IMR-90 (cell line): Measurements from ENCODE around the gene CCDC97. TPM values are rescaled to one million over a fixed set of nuclear protein-coding genes. Genes with fewer than 3 reads are reported as not detected.

ENCODE experiments used
- ATAC-seq: fragments of 200-7000 bp; cut with Tn5 transposase; 2 replicates; pipeline ENCODE4 v1.9.1; 2020; ENCODE audit warnings: low read depth, mild to moderate bottlenecking, moderate library complexity
- BruUV-seq: library from RNA; stranded (reverse); fragments of 400-500 nt; replicated peaks from 2 replicates; lab custom pipeline; 2021; lab: Mats Ljungman, UMichigan
- CTCF ChIA-PET: fragments of 300-600 bp; formaldehyde crosslinking; extraction: SDS; loops from one replicate; lab custom pipeline; 2021; ENCODE audit warnings: antibody characterized with exemption; lab: Yijun Ruan, JAX
- POLR2A ChIA-PET: fragments of 300-600 bp; sonication (Branson Sonifier 250); formaldehyde crosslinking; loops from one replicate; lab custom pipeline; 2022; ENCODE audit warnings: antibody characterized with exemption; ENCODE audit not compliant: unreplicated experiment; lab: Charles Lee
- DNase-seq: peaks from one replicate; pipeline ENCODE4 v3.0.0; 2013
- H2AFZ ChIP-seq: replicated peaks from 2 replicates; pipeline ENCODE3; 2013; ENCODE audit warnings: low read length, mild to moderate bottlenecking; ENCODE audit not compliant: poor library complexity
- H2AK5ac ChIP-seq: 2 replicates; pipeline ENCODE4 v1.6.1; 2013; ENCODE audit warnings: low read depth, low read length, inconsistent platforms
- H2AK9ac ChIP-seq: replicated peaks from 2 replicates; pipeline ENCODE3; 2013; ENCODE audit warnings: mild to moderate bottlenecking, low read depth, low read length, moderate library complexity; ENCODE audit not compliant: poor library complexity
- H2BK120ac ChIP-seq: 2 replicates; pipeline ENCODE4 v1.6.1; 2013; ENCODE audit warnings: low read depth, low read length, inconsistent platforms
- H2BK15ac ChIP-seq: 3 replicates; pipeline ENCODE4 v1.6.1; 2013; ENCODE audit warnings: low read depth, low read length, inconsistent platforms
- H2BK20ac ChIP-seq: 2 replicates; pipeline ENCODE4 v1.6.1; 2013; ENCODE audit warnings: low read depth, mild to moderate bottlenecking, inconsistent platforms, low read length, moderate library complexity
- H2BK5ac ChIP-seq: 2 replicates; pipeline ENCODE4 v1.6.1; 2013; ENCODE audit warnings: mild to moderate bottlenecking, low read depth, low read length, inconsistent platforms; ENCODE audit not compliant: poor library complexity, severe bottlenecking
- H3K14ac ChIP-seq: replicated peaks from 2 replicates; pipeline ENCODE4 v1.6.1; 2013; ENCODE audit warnings: low read depth, low read length, inconsistent platforms
- H3K18ac ChIP-seq: 2 replicates; pipeline ENCODE4 v1.6.1; 2013; ENCODE audit warnings: low read depth, low read length, control low read depth
- H3K23ac ChIP-seq: 2 replicates; pipeline ENCODE4 v1.6.1; 2013; ENCODE audit warnings: low read depth, low read length, inconsistent platforms
- H3K27ac ChIP-seq: 2 replicates; pipeline ENCODE4 v1.5.1; 2013; ENCODE audit warnings: mild to moderate bottlenecking, control low read depth, low read length; ENCODE audit not compliant: insufficient read depth
- H3K27me3 ChIP-seq: 2 replicates; pipeline ENCODE4 v1.6.1; 2013; ENCODE audit warnings: low read length; ENCODE audit not compliant: control insufficient read depth, insufficient read depth
- H3K36me3 ChIP-seq: 2 replicates; pipeline ENCODE4 v1.6.1; 2013; ENCODE audit warnings: low read length, mixed read lengths; ENCODE audit not compliant: control insufficient read depth, insufficient read depth
- H3K4ac ChIP-seq: 2 replicates; pipeline ENCODE4 v1.6.1; 2013; ENCODE audit warnings: low read depth, low read length, inconsistent platforms
- H3K4me1 ChIP-seq: 2 replicates; pipeline ENCODE4 v1.6.1; 2013; ENCODE audit warnings: low read length, mixed read lengths; ENCODE audit not compliant: control insufficient read depth, insufficient read depth
- H3K4me2 ChIP-seq: 2 replicates; pipeline ENCODE4 v1.6.1; 2013; ENCODE audit warnings: low read depth, mild to moderate bottlenecking, control low read depth, low read length, moderate library complexity
- H3K4me3 ChIP-seq: 2 replicates; pipeline ENCODE4 v1.5.1; 2013; ENCODE audit warnings: low read depth, mild to moderate bottlenecking, control low read depth, low read length, moderate library complexity; ENCODE audit not compliant: insufficient read depth
- H3K56ac ChIP-seq: 2 replicates; pipeline ENCODE4 v1.6.1; 2013; ENCODE audit warnings: low read length, inconsistent platforms; ENCODE audit not compliant: insufficient read depth; ENCODE audit errors: extremely low read depth
- H3K79me1 ChIP-seq, 2 experiments: 2 replicates each; pipeline ENCODE4 v1.6.1; 2013; ENCODE audit warnings: low read length in 2 of 2, inconsistent platforms in 1 of 2, low read depth in 1 of 2
- H3K9ac ChIP-seq: 2 replicates; pipeline ENCODE4 v1.6.1; 2013; ENCODE audit warnings: low read depth, low read length, control low read depth
- H3K9me1 ChIP-seq: 2 replicates; pipeline ENCODE4 v1.6.1; 2013; ENCODE audit warnings: low read length, inconsistent platforms; ENCODE audit not compliant: insufficient read depth
- H3K9me3 ChIP-seq: 2 replicates; pipeline ENCODE4 v1.6.1; 2013; ENCODE audit warnings: low read length; ENCODE audit not compliant: control insufficient read depth, insufficient read depth
- H4K20me1 ChIP-seq: 2 replicates; pipeline ENCODE4 v1.6.1; 2013; ENCODE audit warnings: low read length, inconsistent platforms; ENCODE audit not compliant: insufficient read depth
- H4K5ac ChIP-seq: 2 replicates; pipeline ENCODE4 v1.6.1; 2013; ENCODE audit warnings: mild to moderate bottlenecking, low read depth, low read length, control low read depth
- H4K8ac ChIP-seq, 2 experiments: 2 replicates each; pipeline ENCODE4 v1.6.1; 2013; ENCODE audit warnings: low read depth in 2 of 2, low read length in 2 of 2, control low read depth in 1 of 2, inconsistent platforms in 1 of 2
- H4K91ac ChIP-seq: 2 replicates; pipeline ENCODE4 v1.6.1; 2013; ENCODE audit warnings: low read depth, low read length, inconsistent platforms; ENCODE audit not compliant: insufficient read depth
- BHLHE40 ChIP-seq: fragments of 150-350 bp; IDR thresholded peaks from 2 replicates; pipeline ENCODE4 v1.6.1; 2016; ENCODE audit warnings: mild to moderate bottlenecking, low read depth, low read length
- NFE2L2 ChIP-seq: fragments of 150-350 bp; IDR thresholded peaks from 2 replicates; pipeline ENCODE4 v1.6.1; 2016; ENCODE audit warnings: low read depth, mild to moderate bottlenecking, low read length
- RAD21 ChIP-seq: IDR thresholded peaks from 2 replicates; pipeline ENCODE4 v1.6.1; 2012; ENCODE audit warnings: low read length, improper control_type of control experiment
- RCOR1 ChIP-seq: IDR thresholded peaks from 2 replicates; pipeline ENCODE4 v1.6.1; 2012; ENCODE audit warnings: mild to moderate bottlenecking, low read length, improper control_type of control experiment; ENCODE audit not compliant: insufficient replicate concordance
- RFX5 ChIP-seq: IDR thresholded peaks from 2 replicates; pipeline ENCODE4 v1.8.0; 2012; ENCODE audit warnings: low read depth, mild to moderate bottlenecking, low read length, moderate library complexity
- USF2 ChIP-seq: fragments of 150-350 bp; IDR thresholded peaks from 2 replicates; pipeline ENCODE4 v1.6.1; 2017; ENCODE audit warnings: mild to moderate bottlenecking, antibody characterized with exemption, low read length, low read depth
- WGBS, 2 experiments: methylation state at CpG; one replicate each; pipeline versions ENCODE4 v1.1.5 to v1.1.7; 2013; ENCODE audit warnings: missing lambda C conversion rate in 2 of 2; ENCODE audit not compliant: insufficient read length in 1 of 2; ENCODE audit errors: extremely low coverage in 2 of 2; 5-methylcytosine and 5-hydroxymethylcytosine counted together
- dilution Hi-C: fragments of 300-500 bp; cut with HindIII; formaldehyde crosslinking; loops from one replicate; pipeline ENCODE4 v1.14.3; 2018; ENCODE audit warnings: low sequenced_read_pairs; ENCODE audit not compliant: unreplicated experiment
- in situ Hi-C: fragments of 300-500 bp; cut with MboI; formaldehyde crosslinking; loops from 3 replicates; pipeline ENCODE4 v1.14.3; 2019; ENCODE audit warnings: low sequenced_read_pairs, inconsistent platforms, mixed read lengths
- intact Hi-C: fragments of 100-400 bp; cut with micrococcal nuclease; formaldehyde crosslinking; loops from 2 replicates; pipeline ENCODE4 v1.10.0; 2022
- polyA plus RNA-seq, 3 experiments: library from polyadenylated mRNA; depleted of rRNA; stranded (reverse); fragments of >200 nt; gene quantifications; 2 replicates each; pipeline ENCODE4 v1.2.3, GENCODE V29; 2012; ENCODE audit warnings: low replicate concordance in 1 of 3
- total RNA-seq: library from RNA; depleted of rRNA; stranded (reverse); fragments of >200 nt; gene quantifications from 2 replicates; pipeline ENCODE4 v1.2.3, GENCODE V29; 2012

CCDC97 gene
- total and polyA plus RNA-seq, 2 of the 4 experiments (the other 2 are of a cell fraction): 4.1 to 11.0 TPM

GRCh38 chr19:41359741-41360140 is 49.8 kb downstream of the CCDC97 start:
- H3K36me3 ChIP-seq: no peaks in the 10 kb centered on the region
- intact Hi-C loops: no loop called here
- POLR2A ChIA-PET: no interaction called here

More at GRCh38 chr19:41359741-41360140, 49.8 kb downstream of the CCDC97 start:
- no peaks in the 10 kb centered on the region for H4K20me1 ChIP-seq
- no peaks in the 10 kb centered on the region for H3K27me3 ChIP-seq
- H3K14ac ChIP-seq: no peak overlapping the region
- H3K79me1 ChIP-seq: peaks cover 9 to 22% of the 10 kb centered on the region in 2 experiments
- H3K9me3 ChIP-seq: no peaks in the 10 kb centered on the region
- no peak overlapping the region for H3K4me2 ChIP-seq
- H3K18ac ChIP-seq: no peak overlapping the region
- TF ChIP-seq BHLHE40: no peak
- no peak for TF ChIP-seq RAD21
- TF ChIP-seq RCOR1: no peak
- no peak for TF ChIP-seq NFE2L2
- no peak for TF ChIP-seq USF2
- TF ChIP-seq RFX5: no peak
- H4K91ac ChIP-seq: no peak overlapping the region
- ATAC-seq: no peak
- H4K8ac ChIP-seq: no peak overlapping the region
- H3K9ac ChIP-seq: no peak overlapping the region
- peaks cover 4% of the 10 kb centered on the region for H3K4me1 ChIP-seq
- CTCF ChIA-PET: no interaction called here
- H2BK20ac ChIP-seq: no peak overlapping the region
- no peak overlapping the region for H3K56ac ChIP-seq
- WGBS, 2 experiments: no CpG with 5 or more reads among the region's 1 CpG
- dilution Hi-C loops (no loop called here), in situ Hi-C loops (no loop called here)
- no peak overlapping the region for H2AK9ac ChIP-seq
- no peak overlapping the region for H3K4me3 ChIP-seq
- H2AK5ac ChIP-seq: no peak overlapping the region
- no peak overlapping the region for H2AFZ ChIP-seq
- H3K4ac ChIP-seq: no peak overlapping the region
- no peak overlapping the region for H3K23ac ChIP-seq
- H2BK120ac ChIP-seq: no peak overlapping the region
- no TSS peak for BruUV-seq
- no peak overlapping the region for H4K5ac ChIP-seq
- no peak overlapping the region for H3K27ac ChIP-seq
- no peak overlapping the region for H2BK5ac ChIP-seq
- no peak overlapping the region for H2BK15ac ChIP-seq
- no peak for DNase-seq
- peaks cover 11% of the 10 kb centered on the region for H3K9me1 ChIP-seq
